Amniotic epithelial cell (primary cell): Measurements from ENCODE around the gene TSPAN33.
A peak's percentile ranks its signal among the peaks of the same experiment; 100 is the strongest.

Source experiments
- DNase-seq: peaks from one replicate; pipeline ENCODE4 v3.0.0-alpha.2; 2010; ENCODE audit warnings: low read depth

The TSPAN33 gene

DNA sequence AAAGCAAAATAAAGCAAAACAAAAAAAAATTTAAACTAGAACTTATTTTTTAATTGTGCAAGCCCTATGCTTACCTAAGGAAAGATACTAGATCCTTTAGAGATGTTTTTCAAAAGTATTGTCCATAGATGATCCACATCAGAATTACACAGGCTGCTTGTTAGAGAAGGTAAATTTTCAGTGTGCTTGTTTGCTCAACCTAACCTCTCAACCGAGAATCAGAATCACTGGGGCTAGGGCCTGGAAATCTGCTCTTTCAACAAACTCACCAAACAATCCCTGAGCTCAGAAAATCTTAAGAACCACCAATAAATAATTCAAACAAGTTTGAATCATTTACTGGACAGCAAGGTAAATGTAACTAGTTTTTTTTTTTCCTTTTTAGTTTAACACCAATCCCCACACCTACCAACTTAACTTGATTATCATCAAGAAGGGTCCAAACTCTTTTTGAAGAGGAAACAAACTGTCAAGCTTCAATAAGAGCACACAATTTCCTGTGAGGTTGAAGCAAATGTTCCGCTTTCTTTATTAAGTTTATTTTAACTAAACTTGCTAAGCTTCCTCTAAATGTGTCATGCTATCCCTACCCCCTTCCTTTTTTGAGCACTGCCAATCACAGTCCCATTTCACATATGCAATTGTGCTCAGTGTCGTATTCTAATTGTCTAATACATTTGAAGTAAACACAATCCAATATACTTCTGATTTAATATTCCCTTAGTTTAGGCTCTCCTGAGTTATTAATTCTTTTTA is 7.4 kb upstream of the TSPAN33 start:
- no peak for DNase-seq

DNA sequence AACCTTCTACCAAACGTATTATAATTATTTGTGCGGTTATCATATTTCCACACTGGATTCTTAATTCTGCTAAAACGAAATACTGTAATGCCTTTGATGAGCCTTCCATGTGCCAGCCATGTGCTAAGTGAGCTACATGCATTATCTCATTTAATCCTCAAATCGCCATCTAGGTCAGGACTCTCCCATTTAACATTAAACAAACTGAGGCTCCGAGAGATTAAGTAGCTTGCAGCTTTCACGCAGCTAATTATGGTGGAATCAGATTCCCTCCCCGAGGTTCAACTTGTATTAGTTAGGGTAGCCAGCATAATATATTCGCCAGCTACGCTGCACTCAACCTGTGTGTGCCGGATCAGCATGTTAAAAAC is 798 bp upstream of the TSPAN33 start:
- no peak for DNase-seq

DNA sequence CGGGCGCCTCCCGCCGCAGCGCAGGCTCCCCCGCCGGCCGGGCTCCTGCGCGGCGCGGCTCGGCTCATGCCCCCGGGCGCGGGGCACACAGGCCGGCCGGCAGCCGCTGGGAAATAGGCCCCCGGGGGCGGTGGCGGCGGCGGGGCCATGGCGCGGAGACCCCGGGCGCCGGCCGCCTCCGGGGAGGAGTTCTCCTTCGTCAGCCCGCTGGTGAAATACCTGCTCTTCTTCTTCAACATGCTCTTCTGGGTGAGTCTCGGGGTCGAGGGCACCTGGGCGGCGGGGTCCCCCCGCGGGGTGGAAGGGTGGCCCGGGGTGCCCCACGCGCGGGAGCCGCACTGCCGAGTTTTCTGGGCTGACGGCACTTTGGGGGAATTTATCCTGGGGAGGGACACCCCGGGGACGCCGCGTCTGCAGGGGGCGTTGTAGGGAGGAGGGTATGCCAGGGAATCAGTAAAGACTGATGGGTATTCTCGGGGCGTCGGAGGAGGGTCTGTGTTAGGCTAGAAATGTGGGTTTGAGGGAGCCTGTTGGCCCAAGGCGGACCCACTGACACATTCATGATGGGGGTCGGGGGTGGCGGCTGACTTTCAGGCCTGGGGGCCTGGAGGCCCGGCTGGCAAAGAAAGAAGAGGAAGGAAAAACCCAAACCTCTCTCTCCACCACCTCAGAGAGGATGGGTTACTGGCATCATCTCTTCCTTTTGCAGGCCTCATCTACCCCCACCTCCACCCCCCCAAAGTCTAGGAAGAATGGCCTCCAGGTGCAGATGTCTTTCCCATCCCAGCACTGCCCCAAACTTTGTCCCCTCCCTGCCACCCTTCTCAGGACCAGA is 544 bp downstream of the TSPAN33 start:
- no peak for DNase-seq

DNA sequence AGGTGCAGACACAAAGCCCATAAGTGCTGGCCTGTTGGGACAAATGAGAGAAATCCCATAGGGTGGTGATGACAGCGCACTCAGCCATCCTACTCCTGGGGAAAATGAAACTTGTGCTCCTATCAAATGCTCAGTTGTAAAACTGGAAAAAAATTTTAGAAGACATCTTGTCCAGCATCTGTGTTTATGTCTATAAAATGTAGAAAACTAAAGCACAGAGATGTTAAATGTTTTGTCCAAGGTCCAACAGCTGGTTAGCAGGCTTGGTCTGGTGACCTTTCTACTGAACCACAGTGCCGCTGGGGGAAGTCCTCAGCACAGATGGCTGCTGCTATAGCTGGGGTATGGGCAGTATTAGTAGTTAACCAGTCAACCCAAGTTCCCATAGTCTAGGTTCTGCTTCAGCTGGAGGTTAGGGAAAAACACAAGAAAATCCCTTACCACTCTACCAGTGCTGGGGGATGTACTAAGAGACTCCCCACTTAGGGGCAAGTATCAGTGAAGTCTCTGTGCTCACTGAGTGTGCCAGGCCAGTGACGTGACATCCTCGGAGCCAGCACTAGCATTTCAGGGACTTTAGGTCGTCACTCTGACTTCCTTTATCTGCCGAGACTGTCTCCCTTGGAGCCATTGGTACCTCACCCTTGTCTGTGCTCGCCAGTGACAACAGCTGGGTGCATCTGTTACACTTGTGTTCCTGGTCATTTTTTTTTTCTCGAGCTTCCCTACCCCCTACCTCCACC is 1.9 kb downstream of the TSPAN33 start:
- no peak for DNase-seq

DNA sequence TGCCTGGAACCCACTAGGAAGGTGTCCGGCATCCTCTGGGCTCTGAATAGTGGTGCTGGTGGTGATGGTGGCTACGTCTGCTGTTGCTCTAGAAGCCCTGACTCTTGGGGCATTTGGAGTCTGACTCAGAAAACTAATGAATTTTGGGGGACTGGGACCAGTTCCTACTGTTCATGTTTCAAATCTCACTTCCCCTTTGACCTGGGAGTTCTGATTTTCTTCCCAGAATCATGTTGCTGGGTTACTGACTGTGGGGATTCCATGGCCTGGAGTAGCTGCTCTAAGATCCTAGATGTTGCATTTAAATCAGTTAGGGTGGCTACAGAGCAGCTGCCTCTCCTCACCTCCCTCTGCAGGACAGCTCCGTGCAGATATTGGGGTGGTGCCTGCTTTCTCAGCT is 3.2 kb downstream of the TSPAN33 start:
- no peak for DNase-seq

DNA sequence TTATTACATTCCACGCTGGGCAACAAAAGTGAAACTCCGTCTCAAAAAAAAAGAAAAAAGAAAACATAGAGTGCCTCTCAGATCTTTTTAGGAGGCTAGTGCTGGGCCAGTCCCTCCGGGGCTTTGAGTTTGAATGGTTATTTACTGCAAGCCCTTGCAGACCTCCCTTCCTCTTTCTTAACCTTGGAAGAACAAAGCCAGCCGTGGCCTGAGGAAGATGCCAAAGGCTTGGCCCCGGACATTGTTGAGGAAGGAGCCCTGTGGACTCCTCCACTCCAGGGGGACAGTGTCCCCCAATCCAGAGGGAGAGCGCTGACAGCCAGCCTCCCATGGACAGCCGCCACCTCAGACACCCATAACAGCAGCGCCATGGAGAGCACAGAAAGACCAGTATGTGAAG is 5.0 kb downstream of the TSPAN33 start:
- DNase-seq = no peak

DNA sequence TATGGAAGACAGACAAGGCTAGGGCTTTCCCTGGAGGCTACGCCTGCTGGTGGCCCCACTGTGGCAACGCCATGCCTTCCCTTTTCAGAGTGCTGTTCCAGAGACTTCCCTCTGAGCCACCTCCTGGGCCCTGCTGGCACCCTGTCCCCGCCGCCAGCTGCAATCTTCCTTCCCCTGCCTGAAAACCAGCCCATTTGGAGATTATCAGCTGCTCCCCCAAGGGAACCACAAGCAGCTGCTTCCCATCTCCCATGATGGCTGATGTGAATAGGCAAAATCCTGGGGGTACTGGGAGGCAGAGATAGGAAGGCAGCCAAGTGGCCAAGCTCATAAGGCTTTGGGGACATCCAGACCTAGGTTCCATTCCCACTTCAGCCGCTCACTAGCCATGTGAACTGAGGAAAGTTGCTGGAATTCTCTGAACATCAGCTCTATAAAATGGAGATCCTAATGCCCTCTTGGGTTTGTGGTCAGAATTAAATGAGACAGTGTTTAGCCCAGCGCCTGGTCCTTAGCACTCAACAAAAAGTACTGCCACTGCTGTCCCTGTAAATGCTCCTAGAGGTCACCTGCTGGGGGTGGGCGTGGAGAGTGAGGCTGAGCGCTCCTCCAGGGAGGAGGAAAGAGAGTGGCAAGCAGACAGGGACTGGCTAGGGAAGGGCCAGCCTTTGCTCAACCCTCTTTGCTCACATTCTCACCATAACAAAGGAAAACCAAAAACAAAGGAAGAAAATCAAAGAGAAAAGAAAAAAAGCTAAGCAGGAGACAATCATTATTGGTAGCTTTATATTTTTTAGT is 5.9 kb downstream of the TSPAN33 start:
- no peak for DNase-seq

DNA sequence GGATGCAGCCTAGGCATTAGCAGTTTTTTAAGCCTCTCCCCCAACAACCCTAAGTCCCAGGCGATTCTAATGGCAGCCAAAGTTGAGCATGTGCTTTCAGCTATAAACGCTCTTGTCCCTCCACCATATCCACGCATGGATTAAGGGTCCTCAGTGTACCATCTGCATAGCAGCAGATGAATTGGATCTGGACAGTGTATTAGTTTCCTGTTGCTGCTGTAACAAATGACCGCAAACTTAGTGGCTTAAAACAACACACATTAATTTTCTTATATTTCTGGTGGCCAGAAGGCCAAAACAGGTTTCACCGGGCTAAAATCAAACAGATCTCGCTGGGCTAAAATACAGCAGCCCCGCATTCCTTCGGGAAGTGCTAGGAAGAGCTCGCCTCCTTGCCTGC is 13.1 kb downstream of the TSPAN33 start:
- DNase-seq = no peak

DNA sequence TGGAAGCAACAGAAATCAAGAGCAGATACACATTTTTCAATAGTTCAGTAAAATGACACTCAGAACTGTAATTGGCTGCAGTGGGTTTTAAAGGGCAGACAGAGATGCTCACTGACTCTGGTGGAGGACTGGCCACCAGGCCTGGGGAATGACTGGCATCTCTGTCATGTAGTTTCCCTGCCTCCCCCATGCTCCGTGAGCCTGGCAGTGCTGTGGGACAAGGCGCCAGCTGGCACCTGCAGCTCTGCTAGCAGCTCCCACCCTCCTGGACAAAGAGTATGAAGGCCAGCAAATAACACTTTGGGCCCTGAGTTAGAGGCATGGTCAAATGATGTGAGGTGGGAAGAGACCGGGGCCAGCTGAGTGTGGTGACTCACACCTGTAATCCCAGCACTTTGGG is 15.0 kb downstream of the TSPAN33 start:
- no peak for DNase-seq

DNA sequence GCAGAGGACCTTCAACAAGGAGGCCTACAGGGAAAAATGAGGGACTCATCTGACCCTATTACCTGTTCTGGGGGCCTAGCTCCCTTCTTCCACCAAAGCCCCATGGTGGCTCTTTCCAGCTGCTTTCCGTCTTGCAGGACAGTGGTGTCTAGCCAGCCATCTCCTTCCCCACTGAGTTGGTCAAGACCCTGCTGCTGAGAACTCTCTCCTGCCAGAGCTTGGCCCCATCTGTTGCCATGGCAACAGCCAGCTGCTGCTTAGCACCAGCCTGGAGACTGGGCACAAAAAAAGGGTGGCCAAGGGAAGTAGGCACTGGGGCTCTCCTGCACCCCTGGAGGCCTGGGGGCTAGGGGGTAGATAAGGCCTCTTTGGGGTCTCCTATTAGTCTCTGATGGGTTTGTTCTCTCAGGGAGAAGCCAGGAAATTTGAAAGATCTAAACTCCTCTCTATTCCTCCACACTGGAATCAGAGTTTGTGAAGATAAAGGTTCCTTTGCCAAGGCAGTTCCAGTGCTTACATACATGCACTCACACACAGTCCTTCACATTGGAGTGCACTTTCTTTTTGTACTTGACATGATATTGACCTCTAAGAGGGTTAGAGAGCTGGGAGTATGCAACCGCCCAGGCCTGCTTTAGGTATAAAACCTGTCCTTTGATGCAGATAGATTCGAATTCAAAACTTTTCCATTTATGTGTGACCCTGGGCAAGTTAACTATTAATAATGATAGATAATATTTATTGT is 15.8 kb downstream of the TSPAN33 start:
- no peak for DNase-seq

DNA sequence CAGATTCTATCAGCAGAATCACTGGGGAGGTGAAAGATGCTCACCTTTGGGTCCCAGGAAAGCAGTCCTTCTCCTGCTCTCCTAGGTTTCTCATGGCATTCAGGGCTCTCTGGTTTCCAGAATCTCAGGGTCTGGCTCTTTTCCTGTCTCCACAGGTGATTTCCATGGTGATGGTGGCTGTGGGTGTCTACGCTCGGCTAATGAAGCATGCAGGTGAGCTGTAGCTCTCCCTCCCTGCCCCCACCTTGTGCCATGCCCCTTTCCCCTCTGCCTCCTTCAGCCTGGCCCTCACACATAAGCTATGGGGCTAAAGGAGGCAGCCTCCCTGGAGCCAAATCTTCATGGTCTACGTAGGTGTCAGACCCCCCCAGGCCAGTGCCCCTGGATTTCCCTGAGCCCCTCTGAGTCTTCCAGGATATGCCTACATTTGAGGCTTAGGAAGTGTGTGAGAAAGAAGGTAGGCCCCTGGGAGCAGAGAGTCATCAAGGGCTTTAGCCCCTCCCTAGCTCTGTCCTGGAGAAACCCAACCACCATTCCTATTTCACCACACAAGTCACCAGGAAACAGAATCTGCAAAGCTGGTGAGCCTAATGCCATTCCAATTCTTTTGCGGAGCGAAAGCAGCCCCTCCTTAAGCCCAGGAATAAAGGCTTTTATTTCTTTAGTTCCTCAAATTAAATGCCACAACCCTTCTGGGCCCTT is 17.2 kb downstream of the TSPAN33 start:
- no peak for DNase-seq

DNA sequence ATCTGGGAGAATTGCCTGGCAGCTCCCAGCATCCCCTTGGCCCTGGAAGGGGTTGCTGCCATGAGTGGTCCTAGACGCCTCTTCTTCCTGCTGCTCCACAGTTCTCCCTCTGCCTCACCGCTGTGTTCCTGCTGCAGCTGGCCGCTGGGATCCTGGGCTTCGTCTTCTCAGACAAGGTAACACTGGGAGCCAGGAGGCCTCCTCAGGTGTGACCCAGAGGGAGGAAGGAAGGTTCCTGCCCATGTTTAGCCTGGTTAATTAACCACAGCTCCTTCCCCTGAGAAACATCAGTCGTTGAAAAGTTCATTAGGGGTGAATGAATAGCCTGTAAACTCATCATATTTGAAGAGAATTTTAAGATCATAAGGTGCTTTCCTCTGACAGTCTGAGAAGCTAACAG is 18.2 kb downstream of the TSPAN33 start:
- no peak for DNase-seq

DNA sequence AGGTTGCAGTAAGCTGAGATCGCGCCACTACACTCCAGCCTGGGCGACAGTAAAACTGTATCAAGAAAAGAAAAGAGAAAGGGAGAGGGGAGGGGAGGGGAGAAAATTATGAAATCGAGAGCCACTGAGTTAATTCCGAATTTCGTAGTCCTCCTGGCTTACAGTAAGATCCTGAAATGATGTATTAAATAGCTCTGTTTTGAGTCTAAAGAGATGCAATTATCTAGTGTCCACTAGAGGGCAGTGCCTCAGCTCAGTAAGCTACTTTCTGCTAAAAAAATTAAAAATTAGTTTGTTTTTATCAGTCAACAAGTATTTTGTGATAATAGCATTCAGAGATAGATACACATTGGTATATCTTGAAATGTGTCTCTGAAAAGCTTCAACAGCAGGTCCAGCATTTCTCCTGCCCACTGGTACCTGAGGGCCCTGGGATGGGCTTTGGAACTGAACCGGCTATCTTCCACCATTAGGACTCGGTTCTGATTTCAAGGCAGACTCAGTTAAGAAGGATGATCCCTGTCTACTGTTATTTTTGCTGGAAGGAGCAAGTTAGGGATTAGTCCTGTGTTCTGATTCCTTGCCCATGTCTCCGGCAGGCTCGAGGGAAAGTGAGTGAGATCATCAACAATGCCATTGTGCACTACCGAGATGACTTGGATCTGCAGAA is 19.5 kb downstream of the TSPAN33 start:
- DNase-seq = peak; percentile 65

DNA sequence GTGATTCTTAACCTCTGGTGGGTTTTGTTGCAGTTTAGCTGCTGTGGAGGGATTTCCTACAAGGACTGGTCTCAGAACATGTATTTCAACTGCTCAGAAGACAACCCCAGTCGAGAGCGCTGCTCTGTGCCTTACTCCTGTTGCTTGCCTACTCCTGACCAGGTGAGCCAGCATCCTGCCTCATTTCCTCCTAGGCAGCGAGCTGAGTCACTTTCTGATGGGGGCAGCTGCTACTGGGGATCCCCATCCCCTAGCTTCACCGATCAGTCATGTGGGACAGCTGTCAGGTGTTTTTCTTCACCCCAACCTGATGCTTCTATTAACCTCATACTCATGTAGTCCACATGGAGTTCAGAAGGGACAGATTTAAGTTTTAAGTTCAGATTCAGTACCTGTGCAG is 22.2 kb downstream of the TSPAN33 start:
- no peak for DNase-seq

DNA sequence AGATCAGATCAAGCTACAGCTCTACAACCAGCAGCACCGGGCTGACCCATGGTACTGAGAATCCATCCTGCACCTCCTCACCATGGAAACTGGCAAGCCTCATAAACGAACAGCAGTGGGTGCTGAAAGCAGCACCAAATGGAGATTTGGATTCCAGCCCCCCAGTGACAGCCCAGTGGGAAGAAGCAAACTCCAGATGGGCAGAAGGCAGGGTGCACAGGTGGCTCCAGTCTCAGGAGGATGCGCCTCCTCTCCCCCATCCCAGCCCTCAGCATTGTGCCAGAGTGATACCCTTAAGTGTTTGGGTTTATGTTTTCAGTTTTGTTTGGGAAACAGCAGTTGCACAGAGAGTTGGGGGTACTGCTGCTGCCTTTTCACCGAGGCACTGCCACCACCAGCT is 23.3 kb downstream of the TSPAN33 start:
- DNase-seq = no peak

DNA sequence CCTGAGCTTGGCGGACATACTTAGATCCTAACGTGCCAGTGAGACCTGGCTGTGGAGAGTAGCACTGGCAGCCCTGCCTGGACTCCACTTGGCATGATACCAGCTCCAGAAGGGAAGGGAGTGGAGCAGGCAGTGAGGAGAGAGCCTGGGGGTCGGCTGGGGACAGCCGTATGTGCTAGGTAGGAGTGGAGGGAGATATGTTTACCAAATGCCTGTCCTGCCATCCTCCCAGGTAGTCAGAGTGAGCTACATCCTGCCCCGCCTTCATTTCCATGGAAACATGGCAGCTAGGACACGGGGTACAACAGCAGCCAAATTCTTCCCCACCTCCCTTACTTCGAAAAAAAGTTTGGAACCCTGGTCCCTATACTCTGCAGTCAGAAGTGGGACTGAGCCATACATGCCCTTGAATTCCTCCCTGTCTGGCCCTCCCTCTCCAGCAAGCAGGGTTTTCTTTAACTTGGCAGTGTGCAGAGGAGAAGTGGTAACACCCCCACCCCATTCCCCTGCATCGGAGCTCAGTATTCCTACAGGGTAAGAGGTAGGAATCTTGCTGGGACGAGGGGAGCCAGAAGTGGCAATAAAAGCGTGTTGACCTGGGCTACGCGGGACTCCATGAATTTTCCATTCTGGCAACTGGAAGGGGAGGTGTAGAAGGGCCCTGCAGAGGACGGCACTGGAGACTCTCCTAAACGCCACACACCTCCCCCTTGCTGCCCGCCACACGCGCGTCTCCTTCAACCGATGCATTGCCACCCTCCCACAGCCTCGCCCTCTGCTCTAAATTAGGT is 23.9 kb downstream of the TSPAN33 start:
- no peak for DNase-seq

DNA sequence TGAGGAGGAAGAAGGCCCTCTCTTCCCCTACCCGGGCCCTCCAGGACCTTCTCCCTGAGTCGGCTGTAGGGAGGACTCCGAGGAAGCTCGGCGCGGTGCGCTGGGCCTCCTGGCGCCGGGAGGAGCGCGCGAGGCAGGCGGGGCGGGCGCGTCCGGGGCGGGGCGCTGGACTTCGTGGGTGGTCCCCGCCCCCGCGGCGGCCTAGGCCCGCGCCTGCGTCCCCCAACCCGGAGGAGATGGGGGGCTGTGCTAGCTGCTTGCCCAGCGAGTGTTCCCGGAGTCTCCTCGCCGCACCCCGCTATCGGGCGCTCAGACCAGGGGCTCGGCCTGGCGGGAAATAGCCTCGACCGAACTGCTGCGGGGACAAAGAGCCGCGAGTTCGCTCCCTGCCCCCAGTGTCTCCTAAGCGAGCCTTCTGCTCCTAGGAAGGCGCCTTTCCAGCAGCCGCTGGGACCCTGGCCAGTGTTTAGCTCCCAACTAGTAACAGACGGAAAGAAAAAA is 24.7 kb downstream of the TSPAN33 start:
- DNase-seq = peak; percentile 19

DNA sequence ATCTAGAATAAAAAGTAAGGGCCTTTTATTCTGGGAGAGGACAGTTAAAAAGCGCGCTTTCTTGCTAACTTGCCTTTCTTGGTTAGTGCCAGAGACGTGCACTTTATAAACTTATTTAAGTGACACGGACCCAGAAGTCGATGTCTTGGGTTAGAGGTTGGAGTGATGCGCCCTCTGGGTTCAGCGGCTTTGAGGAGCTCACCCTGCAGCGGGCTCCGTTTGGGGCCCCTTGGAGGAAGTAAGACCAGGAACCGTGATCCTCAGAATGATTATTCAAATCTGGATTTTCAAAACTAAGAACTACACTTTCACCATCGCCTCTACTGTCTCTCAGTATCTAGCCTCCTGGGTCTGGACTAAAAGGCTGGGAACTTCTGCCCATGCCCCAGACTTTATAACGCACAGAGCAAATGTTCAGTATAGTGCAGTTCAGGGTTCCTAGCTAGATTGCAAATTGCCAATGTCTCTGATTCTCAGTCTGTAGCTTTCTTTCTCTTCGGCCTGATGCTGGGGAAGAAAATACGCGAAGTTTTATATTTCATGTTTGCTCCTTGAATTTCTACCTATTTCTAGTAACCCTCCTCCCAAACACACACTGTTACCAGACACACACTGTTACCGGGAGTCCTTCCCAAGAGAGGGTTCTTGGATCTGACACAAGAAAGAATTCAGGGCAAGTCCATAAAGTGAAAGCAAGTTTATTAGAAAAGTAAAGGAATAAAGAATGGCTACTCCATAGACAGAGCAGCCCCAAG is 25.4 kb downstream of the TSPAN33 start:
- DNase-seq = no peak
